Chondrocyte (in vitro differentiated cells): Measurements from ENCODE around the gene MBP. TPM values are rescaled to one million over a fixed set of nuclear protein-coding genes. Genes with fewer than 3 reads are reported as not detected.

Experiments used
- DNase-seq: peaks from one replicate; pipeline ENCODE4 v3.0.0; 2021; ENCODE audit warnings: mixed read lengths, low spot score
- H3K27ac Mint-ChIP-seq: one replicate; pipeline ENCODE4 v1.8.0; 2021; ENCODE audit warnings: mild to moderate bottlenecking, moderate library complexity, mixed read lengths; ENCODE audit not compliant: unreplicated experiment
- H3K27me3 Mint-ChIP-seq: 2 replicates; pipeline ENCODE4 v1.8.0; 2021; ENCODE audit warnings: low read depth, mixed read lengths
- H3K36me3 Mint-ChIP-seq: 2 replicates; pipeline ENCODE4 v1.8.0; 2021; ENCODE audit warnings: low read depth, mixed read lengths
- H3K4me1 Mint-ChIP-seq: 2 replicates; pipeline ENCODE4 v1.8.0; 2021; ENCODE audit warnings: low read depth, mild to moderate bottlenecking, mixed read lengths
- H3K4me3 Mint-ChIP-seq: one replicate; pipeline ENCODE4 v1.8.0; 2021; ENCODE audit warnings: mild to moderate bottlenecking, moderate library complexity, mixed read lengths; ENCODE audit not compliant: unreplicated experiment
- H3K9me3 Mint-ChIP-seq: 2 replicates; pipeline ENCODE4 v1.8.0; 2021; ENCODE audit warnings: low read depth, mixed read lengths
- CTCF ChIP-seq: fragments of 200-600 bp; sonication (generic); IDR thresholded peaks from 2 replicates; pipeline ENCODE4 v1.5.0; 2021; ENCODE audit warnings: antibody characterized with exemption, mild to moderate bottlenecking, moderate library complexity
- total RNA-seq: library from RNA; stranded (reverse); gene quantifications from 3 replicates; pipeline ENCODE4 v1.2.1, GENCODE V29; 2021

The MBP gene
- total RNA-seq, 1 donor from 2014 or later = 15.9 TPM

- no peak for TF ChIP-seq CTCF
- Mint-ChIP-seq H3K27me3 (no peaks in the 10 kb centered on the region), H3K4me3 (no peak overlapping the region), H3K36me3 (peaks cover 2% of the 10 kb centered on the region), H3K4me1 (peaks cover 15% of the 10 kb centered on the region), H3K9me3 (peaks cover 11% of the 10 kb centered on the region), H3K27ac (no peak overlapping the region)
- DNase-seq = no peak
Measured at GRCh38 chr18:77140439-77141109, 8.0 kb upstream of the MBP start.

- H3K27me3 Mint-ChIP-seq = no peaks in the 10 kb centered on the region
Measured at GRCh38 chr18:77140030-77140429, 7.4 kb upstream of the MBP start.

DNA sequence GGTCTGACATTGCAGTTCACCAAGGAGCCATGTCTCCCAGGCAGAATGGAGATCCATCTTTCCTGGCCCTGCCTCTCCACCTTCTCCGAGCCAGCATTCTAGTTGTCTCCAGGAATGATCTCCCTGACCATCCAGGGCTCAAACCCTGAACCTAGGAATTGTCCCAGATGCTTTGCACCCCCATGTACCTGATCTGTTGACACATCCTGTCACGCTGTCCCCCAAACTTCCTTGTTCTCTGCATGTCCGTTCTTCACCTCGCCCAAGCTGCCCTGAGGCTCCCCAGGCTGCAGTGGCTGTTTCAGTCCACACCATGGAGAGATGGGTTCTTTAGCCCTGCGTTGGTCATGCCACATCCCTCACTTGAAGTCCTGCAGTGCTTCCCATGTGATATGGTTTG, 7.0 kb upstream of the MBP start:
- Mint-ChIP-seq H3K4me1 (peaks cover 15% of the 10 kb centered on the region), H3K27ac (no peak overlapping the region), H3K9me3 (peaks cover 11% of the 10 kb centered on the region), H3K36me3 (peaks cover 2% of the 10 kb centered on the region), H3K4me3 (no peak overlapping the region), H3K27me3 (no peaks in the 10 kb centered on the region)
- DNase-seq = no peak
- no peak for TF ChIP-seq CTCF

More at GRCh38 chr18:77140030-77140429, 7.4 kb upstream of the MBP start:
- H3K27ac Mint-ChIP-seq = no peak overlapping the region
- DNase-seq = no peak
- no peak overlapping the region for H3K4me3 Mint-ChIP-seq
- peaks cover 11% of the 10 kb centered on the region for H3K9me3 Mint-ChIP-seq
- H3K36me3 Mint-ChIP-seq = peaks cover 2% of the 10 kb centered on the region
- peaks cover 15% of the 10 kb centered on the region for H3K4me1 Mint-ChIP-seq
- TF ChIP-seq CTCF = no peak

DNA sequence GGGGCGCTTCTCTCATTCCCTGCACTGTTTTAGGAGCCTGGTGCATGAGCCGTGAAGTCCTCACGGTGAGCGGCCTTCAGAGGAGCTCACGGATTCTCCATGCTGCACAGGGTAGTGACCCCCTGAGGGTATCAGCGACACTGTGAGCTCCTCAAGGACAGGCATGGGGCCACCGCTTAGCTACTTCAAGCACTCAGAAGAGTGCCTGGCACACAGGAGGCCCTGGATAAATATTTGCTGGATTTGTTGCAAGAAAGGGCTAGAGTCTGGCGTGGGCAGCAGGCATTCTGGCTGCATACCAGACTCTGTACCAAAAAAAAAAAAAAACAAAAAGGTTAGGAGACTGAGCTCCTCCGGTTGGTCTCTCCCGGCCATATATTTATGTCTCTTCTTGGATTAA, 5.7 kb upstream of the MBP start:
- no peaks in the 10 kb centered on the region for H3K27me3 Mint-ChIP-seq
- H3K36me3 Mint-ChIP-seq = peaks cover 2% of the 10 kb centered on the region
- no peak for TF ChIP-seq CTCF
- peaks cover 6% of the 10 kb centered on the region for H3K9me3 Mint-ChIP-seq
- no peak for DNase-seq
- H3K4me3 Mint-ChIP-seq = no peak overlapping the region
- H3K27ac Mint-ChIP-seq = peak overlapping the region; percentile 75
- H3K4me1 Mint-ChIP-seq = peaks cover 24% of the 10 kb centered on the region

DNA sequence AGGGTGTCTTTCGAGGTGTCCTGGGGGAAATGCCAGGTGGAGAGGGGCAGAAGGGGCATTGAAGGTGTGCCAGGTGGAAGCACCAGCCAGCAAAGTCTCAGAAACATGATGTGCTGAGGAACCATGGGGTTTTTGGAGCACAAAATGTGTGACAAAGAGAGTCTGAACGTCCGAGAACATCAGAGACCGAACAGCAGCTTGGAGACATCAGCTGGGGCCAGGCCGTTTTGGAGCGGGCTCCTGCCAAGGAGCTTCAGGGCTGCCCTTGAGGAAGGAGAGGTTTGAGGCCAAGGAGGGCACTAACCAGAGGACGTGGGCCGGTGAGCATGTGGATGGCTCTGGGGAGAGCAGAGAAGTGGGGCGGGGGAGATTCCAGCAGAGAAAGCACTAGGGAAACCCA, 5.3 kb upstream of the MBP start:
- H3K27ac Mint-ChIP-seq = peak overlapping the region; percentile 75
- no peak for TF ChIP-seq CTCF
- no peaks in the 10 kb centered on the region for H3K27me3 Mint-ChIP-seq
- H3K4me3 Mint-ChIP-seq = no peak overlapping the region
- peaks cover 25% of the 10 kb centered on the region for H3K4me1 Mint-ChIP-seq
- peaks cover 2% of the 10 kb centered on the region for H3K36me3 Mint-ChIP-seq
- peaks cover 5% of the 10 kb centered on the region for H3K9me3 Mint-ChIP-seq
- no peak for DNase-seq
